Measurements from ENCODE around the gene LAGE3. TPM values are rescaled to one million over a fixed set of nuclear protein-coding genes. Genes with fewer than 3 reads are reported as not detected.

The LAGE3 gene
- polyA plus RNA-seq, 1 donor (not counting 4 experiments of a cell fraction or from before 2014, with no cell fraction given) = 9.3 TPM

DNA sequence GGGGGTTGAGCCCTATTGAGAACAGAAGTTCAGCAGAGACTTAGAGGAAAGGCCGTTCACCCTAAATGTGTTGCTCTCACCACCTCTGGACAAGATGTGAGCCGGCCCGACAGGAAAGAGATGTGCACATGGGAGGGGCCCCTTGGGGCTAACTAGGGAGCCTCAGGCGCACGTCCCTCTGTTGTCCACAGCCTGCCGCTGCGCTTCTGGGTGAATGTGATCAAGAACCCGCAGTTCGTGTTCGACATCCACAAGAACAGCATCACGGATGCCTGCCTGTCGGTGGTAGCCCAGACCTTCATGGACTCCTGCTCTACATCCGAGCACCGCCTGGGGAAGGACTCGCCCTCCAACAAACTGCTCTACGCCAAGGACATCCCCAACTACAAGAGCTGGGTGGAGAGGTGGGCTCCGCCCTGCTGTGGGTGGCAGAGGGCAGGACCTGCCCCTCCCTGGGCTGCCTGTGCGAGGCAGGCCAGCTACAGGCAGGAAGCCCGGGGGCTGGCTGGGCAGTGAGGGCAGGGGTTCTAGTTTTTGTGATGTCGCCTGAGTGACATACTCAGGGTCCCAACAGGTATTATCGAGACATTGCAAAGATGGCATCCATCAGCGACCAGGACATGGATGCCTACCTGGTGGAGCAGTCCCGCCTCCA lies 8.0 kb downstream of the LAGE3 start:
- no peaks in the 10 kb centered on the region for H3K27me3 ChIP-seq (ENCODE audit: control insufficient read depth, extremely low read depth, insufficient read depth, low read length)
- no peak for TF ChIP-seq EZH2 (IDR thresholded peaks at IDR 0.05; ENCODE audit: low read length)
- TF ChIP-seq, protein P1, sequence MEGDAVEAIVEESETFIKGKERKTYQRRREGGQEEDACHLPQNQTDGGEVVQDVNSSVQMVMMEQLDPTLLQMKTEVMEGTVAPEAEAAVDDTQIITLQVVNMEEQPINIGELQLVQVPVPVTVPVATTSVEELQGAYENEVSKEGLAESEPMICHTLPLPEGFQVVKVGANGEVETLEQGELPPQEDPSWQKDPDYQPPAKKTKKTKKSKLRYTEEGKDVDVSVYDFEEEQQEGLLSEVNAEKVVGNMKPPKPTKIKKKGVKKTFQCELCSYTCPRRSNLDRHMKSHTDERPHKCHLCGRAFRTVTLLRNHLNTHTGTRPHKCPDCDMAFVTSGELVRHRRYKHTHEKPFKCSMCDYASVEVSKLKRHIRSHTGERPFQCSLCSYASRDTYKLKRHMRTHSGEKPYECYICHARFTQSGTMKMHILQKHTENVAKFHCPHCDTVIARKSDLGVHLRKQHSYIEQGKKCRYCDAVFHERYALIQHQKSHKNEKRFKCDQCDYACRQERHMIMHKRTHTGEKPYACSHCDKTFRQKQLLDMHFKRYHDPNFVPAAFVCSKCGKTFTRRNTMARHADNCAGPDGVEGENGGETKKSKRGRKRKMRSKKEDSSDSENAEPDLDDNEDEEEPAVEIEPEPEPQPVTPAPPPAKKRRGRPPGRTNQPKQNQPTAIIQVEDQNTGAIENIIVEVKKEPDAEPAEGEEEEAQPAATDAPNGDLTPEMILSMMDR (optimal IDR thresholded peaks at IDR 0.05 in 1 of 3, IDR thresholded peaks at IDR 0.05 in 1 of 3, conservative IDR thresholded peaks at IDR 0.05 in 1 of 3; ENCODE audit: extremely low read depth in 1 of 3, insufficient read depth in 2 of 3, low read length in 3 of 3) = no peak
- H3K9me3 ChIP-seq (ENCODE audit: control insufficient read depth, low read depth, low read length) = peaks cover 2% of the 10 kb centered on the region
- H3K9ac ChIP-seq (ENCODE audit: control insufficient read depth, extremely low read depth, insufficient read depth, low read length) = no peak overlapping the region
- no peak overlapping the region for H3K4me3 ChIP-seq (ENCODE audit: control insufficient read depth in 2 of 3, extremely low read depth in 1 of 3, insufficient read depth in 2 of 3, low read depth in 1 of 3, low read length in 3 of 3)
- peaks cover 0 to 5% of the 10 kb centered on the region in 2 experiments for H3K36me3 ChIP-seq (ENCODE audit: control insufficient read depth in 2 of 2, extremely low read depth in 1 of 2, insufficient read depth in 2 of 2, low read length in 2 of 2)
- dilution Hi-C loops (cut with MboI; ENCODE audit: extremely low pct_ligation_motif_present, low sequenced_read_pairs) = no loop called here
- no peaks in the 10 kb centered on the region for H3K4me1 ChIP-seq (ENCODE audit: control insufficient read depth, extremely low read depth, insufficient read depth, low read length)
- H2AFZ ChIP-seq (ENCODE audit: control insufficient read depth, low read length) = no peak overlapping the region
- FAIRE-seq = no peak
- no peak for DNase-seq (ENCODE audit: low read depth, low spot score)
- H3K27ac ChIP-seq (ENCODE audit: control insufficient read depth, insufficient read depth, low read length) = no peak overlapping the region
- no peaks in the 10 kb centered on the region for H3K9me1 ChIP-seq (ENCODE audit: control insufficient read depth, extremely low read depth, insufficient read depth, low read length)
- H3K4me2 ChIP-seq (ENCODE audit: control insufficient read depth, extremely low read depth, insufficient read depth, low read depth, low read length) = no peak overlapping the region
- no peaks in the 10 kb centered on the region for H4K20me1 ChIP-seq (ENCODE audit: control insufficient read depth, extremely low read depth, insufficient read depth, low read length)
- H3K79me2 ChIP-seq (ENCODE audit: control insufficient read depth, insufficient read depth, low read length) = no peaks in the 10 kb centered on the region

DNA sequence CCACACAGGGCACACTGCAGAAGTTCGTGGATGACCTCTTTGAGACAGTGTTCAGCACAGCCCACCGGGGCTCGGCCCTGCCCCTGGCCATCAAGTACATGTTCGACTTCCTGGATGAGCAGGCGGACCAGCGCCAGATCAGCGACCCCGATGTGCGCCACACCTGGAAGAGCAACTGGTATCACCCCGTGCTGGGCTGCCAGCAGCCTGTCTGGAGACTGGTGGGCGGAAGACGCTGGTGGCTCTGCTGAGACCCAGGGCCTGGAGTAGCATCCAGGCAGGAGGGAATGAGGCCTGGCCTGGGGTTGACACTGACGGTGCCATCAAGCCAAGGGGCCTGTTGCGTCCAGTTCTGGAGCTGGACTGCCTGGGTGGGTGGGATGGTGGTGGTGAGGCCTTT lies 8.6 kb downstream of the LAGE3 start:
- no peaks in the 10 kb centered on the region for H3K27me3 ChIP-seq (ENCODE audit: control insufficient read depth, extremely low read depth, insufficient read depth, low read length)
- H3K9me1 ChIP-seq (ENCODE audit: control insufficient read depth, extremely low read depth, insufficient read depth, low read length) = no peaks in the 10 kb centered on the region
- no peak overlapping the region for H3K9ac ChIP-seq (ENCODE audit: control insufficient read depth, extremely low read depth, insufficient read depth, low read length)
- H3K79me2 ChIP-seq (ENCODE audit: control insufficient read depth, insufficient read depth, low read length) = no peaks in the 10 kb centered on the region
- no peak overlapping the region for H3K4me2 ChIP-seq (ENCODE audit: control insufficient read depth, extremely low read depth, insufficient read depth, low read depth, low read length)
- H4K20me1 ChIP-seq (ENCODE audit: control insufficient read depth, extremely low read depth, insufficient read depth, low read length) = no peaks in the 10 kb centered on the region
- TF ChIP-seq, protein P1 (optimal IDR thresholded peaks at IDR 0.05 in 1 of 3, IDR thresholded peaks at IDR 0.05 in 1 of 3, conservative IDR thresholded peaks at IDR 0.05 in 1 of 3; ENCODE audit: extremely low read depth in 1 of 3, insufficient read depth in 2 of 3, low read length in 3 of 3) = no peak
- TF ChIP-seq EZH2 (IDR thresholded peaks at IDR 0.05; ENCODE audit: low read length) = no peak
- no peak overlapping the region for H3K27ac ChIP-seq (ENCODE audit: control insufficient read depth, insufficient read depth, low read length)
- dilution Hi-C loops (cut with MboI; ENCODE audit: extremely low pct_ligation_motif_present, low sequenced_read_pairs) = no loop called here
- H3K36me3 ChIP-seq (ENCODE audit: control insufficient read depth in 2 of 2, extremely low read depth in 1 of 2, insufficient read depth in 2 of 2, low read length in 2 of 2) = peaks cover 0 to 5% of the 10 kb centered on the region in 2 experiments
- H2AFZ ChIP-seq (ENCODE audit: control insufficient read depth, low read length) = no peak overlapping the region
- H3K9me3 ChIP-seq (ENCODE audit: control insufficient read depth, low read depth, low read length) = peaks cover 2% of the 10 kb centered on the region
- no peak overlapping the region for H3K4me3 ChIP-seq (ENCODE audit: control insufficient read depth in 2 of 3, extremely low read depth in 1 of 3, insufficient read depth in 2 of 3, low read depth in 1 of 3, low read length in 3 of 3)
- DNase-seq (ENCODE audit: low read depth, low spot score) = no peak
- no peak for FAIRE-seq
- no peaks in the 10 kb centered on the region for H3K4me1 ChIP-seq (ENCODE audit: control insufficient read depth, extremely low read depth, insufficient read depth, low read length)
